ENCODE results near the gene PRDX4.
"Not testable (repeated sequence)": the region's sequence is repeated elsewhere in the genome, so short reads cannot be mapped to it uniquely, and the experiment has no call there.

PRDX4 gene

DNA sequence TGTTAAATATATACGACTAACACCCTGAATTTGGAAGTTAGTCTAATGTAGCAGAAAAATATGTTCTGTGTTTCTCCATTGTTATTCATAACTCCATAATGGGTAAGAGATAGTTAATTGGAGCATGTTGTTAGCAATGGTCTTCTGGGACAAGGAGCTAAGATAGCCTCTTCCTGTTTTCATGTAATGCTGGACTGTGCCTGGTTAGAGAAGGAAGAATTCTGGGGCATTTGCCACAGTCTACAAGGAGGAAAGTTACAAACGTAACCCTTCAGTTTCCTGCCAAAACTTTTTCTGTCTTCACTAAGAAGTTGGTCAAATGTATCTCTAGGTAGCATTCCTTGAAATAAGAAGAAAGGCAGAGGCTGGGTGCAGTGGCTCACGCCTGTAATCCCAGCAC is 5.8 kb downstream of the PRDX4 start:
- DNase-seq (ENCODE audit: low read depth) = no peak

DNA sequence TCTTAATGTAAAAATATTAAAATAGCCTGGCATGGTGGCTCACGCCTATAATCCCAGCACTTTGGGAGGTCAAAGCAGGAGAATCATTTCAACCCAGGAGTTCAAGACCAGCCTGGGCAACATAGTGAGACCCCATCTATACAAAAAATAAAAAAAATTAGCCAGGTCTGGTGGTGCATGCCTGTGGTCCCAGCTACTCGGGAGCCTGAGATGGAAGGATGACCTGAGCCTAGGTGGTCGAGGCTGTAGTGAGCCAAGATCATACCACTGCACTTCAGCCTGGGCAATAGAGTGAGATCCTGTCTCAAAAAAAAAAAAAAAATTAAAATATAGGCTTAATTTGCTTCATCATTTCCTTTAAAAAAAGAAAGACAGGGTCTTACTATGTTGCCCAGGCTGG is 9.2 kb downstream of the PRDX4 start:
- DNase-seq (ENCODE audit: low read depth) = not testable (repeated sequence)

DNA sequence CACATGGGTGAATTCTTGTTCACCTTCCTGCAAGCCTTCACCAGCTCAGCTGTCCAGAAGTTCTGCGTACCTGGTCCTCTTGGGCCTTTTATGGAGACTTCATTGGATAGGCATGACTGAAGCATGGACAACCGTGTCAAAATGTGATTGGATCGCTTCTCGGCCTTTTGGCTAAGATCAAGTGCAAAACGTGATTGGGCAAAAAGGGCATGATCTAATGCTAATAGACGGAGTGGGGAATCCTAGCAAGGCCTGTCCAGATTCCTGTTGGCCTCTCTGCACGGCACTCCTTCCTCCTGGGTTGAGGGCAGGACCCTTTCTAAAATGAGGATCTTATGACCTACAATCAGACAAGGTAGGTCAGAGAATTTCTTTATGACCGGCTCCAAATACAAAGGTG is 24.9 kb downstream of the PRDX4 start:
- no peak for DNase-seq (ENCODE audit: low read depth)

DNA sequence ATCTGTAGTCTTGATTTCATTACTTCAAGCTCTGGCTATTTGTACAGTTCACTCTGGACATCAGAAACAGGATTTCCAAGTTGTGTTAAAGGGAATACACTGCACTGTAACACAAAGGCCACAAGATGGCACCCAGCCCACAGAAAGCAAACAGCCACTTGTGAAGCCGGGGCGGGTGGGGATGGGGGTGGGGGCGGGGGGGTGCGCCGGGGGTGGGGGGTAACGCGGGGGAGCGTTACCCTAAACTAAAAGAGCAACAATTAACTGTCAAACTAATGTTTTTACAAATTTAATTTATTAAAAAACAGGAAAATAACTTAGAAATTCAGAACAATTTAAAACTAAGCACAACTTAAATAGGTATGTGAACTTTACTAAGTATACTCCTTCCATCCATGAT is 27.3 kb downstream of the PRDX4 start:
- peak; percentile 58 for DNase-seq (ENCODE audit: low read depth)

DNA sequence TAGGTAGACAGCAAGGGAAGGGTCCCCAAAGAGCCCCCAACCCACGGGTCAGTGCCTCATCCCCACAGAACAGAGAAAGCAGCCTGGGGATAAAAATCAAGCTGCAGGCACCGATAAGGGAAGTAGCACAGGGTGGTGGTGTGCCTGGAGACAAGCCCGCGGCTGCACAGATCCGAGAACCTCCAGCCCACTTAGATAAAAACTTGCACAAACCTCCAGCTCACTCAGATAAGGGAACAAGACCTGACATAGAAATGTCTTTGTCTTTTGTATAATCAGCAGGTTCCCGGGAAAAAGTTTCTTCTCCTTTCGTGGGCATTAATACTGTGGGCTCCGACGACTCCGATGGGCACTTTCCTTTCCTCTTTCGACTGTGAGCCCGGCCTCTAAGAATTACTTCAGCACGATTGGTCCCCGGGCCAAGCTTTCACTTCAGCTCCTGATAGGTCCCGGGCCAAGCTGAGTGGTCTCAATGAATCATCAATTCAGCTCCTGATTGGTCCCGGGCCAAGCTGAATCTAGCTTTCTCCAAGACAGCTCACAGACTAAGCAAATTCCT is 32.4 kb downstream of the PRDX4 start:
- DNase-seq (ENCODE audit: low read depth) = no peak

DNA sequence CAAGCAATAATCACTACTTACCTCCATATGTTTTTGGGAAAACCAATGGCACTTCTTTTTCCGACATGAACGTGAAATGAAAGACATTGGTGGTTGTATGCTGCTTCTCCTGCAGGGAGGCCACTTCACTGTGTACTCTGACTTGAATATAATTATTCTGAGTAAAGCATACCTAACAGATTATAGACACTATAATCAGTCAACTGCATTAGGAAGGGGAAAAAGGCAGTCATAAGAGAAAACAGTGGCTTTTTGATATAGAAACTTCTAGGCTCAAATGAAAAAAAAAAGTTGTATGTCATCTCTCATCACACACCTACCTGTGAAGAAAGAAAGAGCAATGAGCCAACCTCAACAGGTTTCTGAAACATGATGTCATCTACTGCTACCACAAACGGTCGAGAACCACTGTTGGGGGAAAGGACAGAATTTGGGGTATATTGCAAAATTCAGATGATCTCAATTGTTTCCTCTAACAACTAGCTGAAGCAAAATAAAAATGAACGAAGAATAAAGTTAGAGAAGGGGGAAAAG is 37.4 kb downstream of the PRDX4 start:
- DNase-seq (ENCODE audit: low read depth) = no peak

DNA sequence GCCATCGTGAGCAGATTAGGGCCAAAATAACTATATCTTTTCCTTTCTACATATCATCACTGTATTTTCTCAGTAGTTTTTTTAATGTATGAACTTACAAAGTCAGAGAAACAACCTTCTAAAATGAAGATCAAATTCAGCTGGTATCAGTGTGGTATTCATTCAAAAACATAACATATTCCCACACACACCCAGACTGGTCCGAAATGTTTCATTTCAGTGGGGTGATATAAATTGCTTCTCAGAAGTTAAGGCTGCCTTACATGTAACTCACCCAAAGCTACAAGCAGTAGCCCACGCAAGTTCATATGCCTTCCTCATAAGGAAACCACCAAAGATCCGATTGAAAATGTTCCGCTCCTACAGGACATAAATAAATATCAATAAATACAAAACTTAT is 37.9 kb downstream of the PRDX4 start:
- DNase-seq (ENCODE audit: low read depth) = no peak

DNA sequence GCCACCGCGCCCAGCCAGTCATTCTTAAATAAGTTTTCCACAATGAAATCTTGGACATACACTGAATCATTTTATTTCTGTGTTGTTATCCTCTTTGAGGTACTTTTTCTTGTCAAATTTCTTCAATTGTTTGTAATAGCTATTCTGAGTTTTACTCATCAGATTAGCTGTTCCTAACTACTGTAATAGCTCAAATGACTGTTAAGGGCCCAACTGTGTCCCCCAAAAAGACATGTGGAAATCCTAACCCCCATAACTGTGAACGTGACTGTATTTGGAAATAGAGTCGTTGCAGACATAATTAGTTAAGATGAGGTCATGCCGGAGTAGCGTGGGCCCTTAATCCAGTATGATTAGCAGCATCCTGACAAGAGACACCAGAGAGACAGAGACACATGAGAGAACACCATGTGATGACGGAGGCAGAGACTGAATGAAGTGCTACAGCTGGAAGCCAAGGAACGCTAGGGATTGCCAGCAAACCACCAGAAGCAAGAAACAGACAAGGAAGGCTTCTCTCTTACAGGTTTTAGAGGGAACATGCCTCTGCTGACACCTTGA is 52.9 kb downstream of the PRDX4 start:
- no peak for DNase-seq (ENCODE audit: low read depth)

DNA sequence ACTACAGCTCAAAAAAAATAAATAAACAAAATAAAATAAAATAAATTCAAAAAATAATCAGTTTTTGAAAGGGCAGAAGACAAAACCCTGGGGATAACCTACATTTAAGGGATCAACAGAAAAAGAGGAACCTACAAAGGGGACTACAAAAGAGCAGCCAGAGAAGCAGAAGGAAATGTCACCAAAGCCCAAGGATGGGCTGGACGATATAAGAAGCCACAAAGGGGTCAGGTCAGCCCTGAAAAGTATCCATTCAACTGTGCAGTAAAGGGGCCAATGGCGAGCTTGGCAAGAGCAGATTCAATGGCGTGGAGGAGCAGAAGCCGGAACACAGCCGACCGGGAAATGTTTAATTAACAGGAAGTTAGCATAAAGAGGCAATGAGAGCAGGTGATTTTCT is 58.9 kb downstream of the PRDX4 start:
- DNase-seq (ENCODE audit: low read depth) = no peak

DNA sequence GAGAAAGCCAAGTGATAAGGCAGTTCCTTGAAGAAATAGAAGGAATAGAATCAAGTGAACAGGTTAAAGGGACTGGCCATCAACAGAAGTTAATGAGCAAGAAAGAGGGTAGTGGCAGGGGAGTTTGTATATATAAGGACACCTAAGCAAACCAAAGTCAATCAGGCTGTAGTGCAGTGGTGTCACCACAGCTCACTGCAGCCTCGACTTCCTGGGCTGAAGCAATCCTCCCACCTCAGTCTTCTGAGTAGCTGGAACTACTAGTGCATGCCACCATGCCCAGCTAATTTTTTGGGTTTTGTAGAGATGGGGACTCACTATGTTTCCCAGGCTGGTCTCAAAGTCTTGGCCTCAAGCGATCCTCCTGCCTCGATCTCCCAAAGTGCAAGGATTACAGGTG is 59.9 kb downstream of the PRDX4 start:
- no peak for DNase-seq (ENCODE audit: low read depth)

DNA sequence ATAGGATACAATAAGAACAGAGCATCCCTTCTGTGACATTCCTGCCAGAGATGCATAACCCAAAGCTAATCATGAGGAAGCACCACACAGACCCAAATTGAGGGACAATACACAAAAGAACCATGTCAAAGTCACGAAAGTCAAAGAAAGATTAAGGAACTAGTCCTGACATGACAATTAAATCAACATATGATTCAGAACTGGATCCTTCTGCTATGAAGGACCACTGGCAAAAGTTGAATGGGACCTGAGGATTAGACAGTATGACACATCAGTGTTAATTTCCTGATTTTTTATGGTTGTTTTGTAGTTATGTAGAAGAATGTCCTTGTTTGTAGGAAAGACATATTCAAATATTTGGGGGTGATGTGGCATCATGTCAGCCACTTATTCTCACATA is 61.9 kb downstream of the PRDX4 start:
- no peak for DNase-seq (ENCODE audit: low read depth)

DNA sequence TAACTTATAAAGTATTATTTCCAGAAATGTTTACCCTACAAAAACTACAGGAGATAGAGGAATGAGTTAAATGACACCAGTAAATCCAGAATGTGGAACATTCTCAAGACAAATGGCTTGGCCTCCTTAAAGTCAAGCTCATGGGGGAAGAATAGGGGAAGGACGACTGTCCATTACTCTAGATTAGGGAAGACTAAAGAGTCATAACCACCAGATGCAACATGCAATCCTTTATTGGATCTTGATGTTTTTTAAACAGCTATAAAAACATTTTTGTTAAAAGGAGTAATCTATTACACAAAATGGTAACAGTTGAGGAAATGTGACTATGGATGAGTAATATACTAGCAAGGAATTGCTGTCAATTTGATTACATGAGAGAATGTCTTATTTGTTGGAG is 64.7 kb downstream of the PRDX4 start:
- no peak for DNase-seq (ENCODE audit: low read depth)

DNA sequence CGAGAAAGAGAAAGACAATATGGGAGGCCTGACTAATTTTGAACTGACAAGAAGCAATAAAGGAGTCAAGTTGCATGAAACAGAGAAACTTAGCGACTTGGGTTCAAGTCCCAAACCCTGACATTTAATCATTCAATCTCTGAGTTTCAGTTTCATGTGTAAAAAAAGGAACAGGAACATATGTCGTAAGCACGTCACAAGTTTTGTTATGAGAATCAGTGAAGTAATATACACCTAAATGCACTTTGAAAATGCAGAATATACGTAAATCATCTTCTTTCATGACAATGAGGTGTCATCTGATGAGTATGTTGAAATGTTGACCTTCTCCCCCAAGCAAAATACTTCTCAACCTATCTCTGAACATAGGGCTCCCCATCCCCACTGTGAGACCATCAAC is 65.4 kb downstream of the PRDX4 start:
- no peak for DNase-seq (ENCODE audit: low read depth)

Measured in iris pigment epithelial cell (primary cell).